ENCODE measurements around the gene CDC34.

CDC34 gene, protein sequence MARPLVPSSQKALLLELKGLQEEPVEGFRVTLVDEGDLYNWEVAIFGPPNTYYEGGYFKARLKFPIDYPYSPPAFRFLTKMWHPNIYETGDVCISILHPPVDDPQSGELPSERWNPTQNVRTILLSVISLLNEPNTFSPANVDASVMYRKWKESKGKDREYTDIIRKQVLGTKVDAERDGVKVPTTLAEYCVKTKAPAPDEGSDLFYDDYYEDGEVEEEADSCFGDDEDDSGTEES

DNA sequence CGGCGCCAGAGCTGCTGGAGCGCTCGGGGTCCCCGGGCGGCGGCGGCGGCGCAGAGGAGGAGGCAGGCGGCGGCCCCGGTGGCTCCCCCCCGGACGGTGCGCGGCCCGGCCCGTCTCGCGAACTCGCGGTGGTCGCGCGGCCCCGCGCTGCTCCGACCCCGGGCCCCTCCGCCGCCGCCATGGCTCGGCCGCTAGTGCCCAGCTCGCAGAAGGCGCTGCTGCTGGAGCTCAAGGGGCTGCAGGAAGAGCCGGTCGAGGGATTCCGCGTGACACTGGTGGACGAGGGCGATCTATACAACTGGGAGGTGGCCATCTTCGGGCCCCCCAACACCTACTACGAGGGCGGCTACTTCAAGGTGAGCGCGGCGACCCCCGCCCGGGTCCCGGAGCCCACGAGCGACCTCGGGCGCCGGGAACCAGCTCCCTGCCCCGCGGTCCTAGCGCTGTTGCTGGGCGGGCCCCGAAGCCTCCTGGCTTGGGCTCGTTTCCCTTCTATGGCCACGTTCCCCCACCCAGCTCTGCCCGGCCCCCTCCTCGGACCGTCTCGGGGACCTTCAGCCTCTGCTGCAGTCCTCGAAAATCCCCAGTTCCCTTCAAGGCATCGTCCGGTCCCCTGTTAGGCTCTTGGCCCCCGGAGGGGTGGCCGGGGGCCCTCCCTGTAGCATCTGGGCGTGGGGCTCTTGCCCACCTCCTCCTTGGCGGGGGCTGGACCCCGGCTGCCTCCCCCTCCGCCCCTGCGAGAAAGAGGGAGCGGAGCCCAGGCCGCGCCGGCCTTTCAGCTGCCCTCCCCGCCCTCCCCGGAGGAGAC lies at the start of gene CDC34:
CDC34 (plus strand) TSS at position 8 of the 808 bp plus-strand sequence; CDS start at position 180, 172 bp downstream.
- no peaks in the 10 kb centered on the region for H3K9me3 Mint-ChIP-seq
- H3K4me3 Mint-ChIP-seq, result peak within 1 kb of the TSS; percentile 87
- ATAC-seq (peak; percentile 15), DNase-seq (no peak)
- H3K27me3 Mint-ChIP-seq, result peaks cover 3% of the 10 kb centered on the region
- peaks cover 24% of the 10 kb centered on the region for H3K4me1 Mint-ChIP-seq
- H3K36me3 Mint-ChIP-seq (ENCODE audit: low read depth), result no peaks in the 10 kb centered on the region
- H3K27ac Mint-ChIP-seq, result peak within 1 kb of the TSS; percentile 86

DNA sequence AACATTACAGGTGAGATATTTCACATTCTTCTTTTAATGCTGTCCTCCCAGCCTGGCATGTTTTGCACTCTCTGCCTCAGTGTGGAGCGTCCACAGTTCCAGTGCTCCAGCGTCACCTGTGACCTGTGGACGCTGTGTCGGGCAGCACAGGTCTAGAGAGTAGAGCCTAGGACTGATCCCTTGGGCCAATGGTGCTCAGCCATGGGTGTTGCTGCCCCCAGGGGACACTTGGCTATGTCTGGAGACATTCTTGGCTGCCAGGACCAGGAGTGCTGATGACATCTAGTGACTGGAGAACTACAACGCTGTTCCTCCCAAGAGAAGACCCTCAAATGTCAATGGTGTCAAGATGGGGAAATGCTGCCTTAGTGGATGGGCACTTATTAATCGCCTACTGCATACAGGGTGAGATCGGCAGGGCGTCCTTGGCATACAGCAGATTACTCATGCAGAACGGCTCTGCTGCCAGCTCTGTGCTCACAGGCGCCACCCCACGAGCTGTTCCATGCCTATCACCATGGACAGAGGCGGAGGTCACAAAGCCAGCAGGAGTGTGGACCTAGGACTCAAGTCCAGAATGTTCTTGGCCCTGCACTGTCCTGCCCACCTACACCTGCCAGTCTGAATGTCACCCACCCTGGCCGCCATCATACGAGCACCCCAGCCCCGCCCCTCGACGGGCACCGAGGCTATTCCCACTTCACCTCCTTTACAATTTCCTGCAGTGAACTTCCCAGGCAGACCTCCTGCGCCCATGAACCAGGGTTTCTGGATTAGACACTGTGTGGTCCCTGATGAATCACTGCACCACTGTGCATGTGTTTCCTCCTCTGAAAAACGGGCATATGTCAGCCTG lies 49.1 kb upstream of the CDC34 start:
- DNase-seq, result no peak
- Mint-ChIP-seq H3K27ac (peak overlapping the region; percentile 59), H3K36me3 (ENCODE audit: low read depth) (peaks cover 13% of the 10 kb centered on the region), H3K4me3 (no peak overlapping the region), H3K4me1 (peaks cover 16% of the 10 kb centered on the region), H3K9me3 (peaks cover 23% of the 10 kb centered on the region), H3K27me3 (peaks cover 38% of the 10 kb centered on the region)
- ATAC-seq, result no peak

- Mint-ChIP-seq H3K4me1 (peaks cover 19% of the 10 kb centered on the region), H3K9me3 (peaks cover 23% of the 10 kb centered on the region), H3K36me3 (ENCODE audit: low read depth) (peaks cover 13% of the 10 kb centered on the region), H3K4me3 (no peak overlapping the region), H3K27ac (peak overlapping the region; percentile 50), H3K27me3 (peaks cover 36% of the 10 kb centered on the region)
- no peak for DNase-seq
- no peak for ATAC-seq
Observed at GRCh38 chr19:483332-484072, 48.1 kb upstream of the CDC34 start.

DNA sequence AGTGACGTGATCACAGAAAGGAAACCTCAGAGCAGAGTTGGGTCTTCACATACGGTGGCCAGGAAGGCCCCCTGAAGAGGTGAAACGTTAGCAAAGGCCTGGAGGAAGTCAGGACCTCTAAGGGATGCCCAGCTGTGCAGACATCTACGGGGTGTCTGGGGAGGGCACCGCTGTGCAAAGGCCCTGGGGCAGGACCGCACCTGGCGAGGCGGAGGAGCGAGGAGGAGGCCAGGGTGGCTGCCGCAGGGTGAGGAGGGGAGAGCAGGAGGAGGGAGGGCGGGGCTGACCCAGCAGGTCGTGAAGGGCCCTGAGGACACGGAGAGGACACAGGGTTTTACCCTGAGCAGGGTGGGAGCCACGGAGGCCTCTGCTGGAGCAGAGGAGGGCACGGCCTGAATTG lies 47.1 kb upstream of the CDC34 start:
- peaks cover 36% of the 10 kb centered on the region for H3K27me3 Mint-ChIP-seq
- no peak for ATAC-seq
- no peak overlapping the region for H3K4me3 Mint-ChIP-seq
- peaks cover 23% of the 10 kb centered on the region for H3K9me3 Mint-ChIP-seq
- H3K27ac Mint-ChIP-seq, result no peak overlapping the region
- no peak for DNase-seq
- peaks cover 19% of the 10 kb centered on the region for H3K4me1 Mint-ChIP-seq
- H3K36me3 Mint-ChIP-seq (ENCODE audit: low read depth), result peaks cover 13% of the 10 kb centered on the region

GRCh38 chr19:485077-485476 lies 46.5 kb upstream of the CDC34 start:
- Mint-ChIP-seq H3K9me3 (peaks cover 18% of the 10 kb centered on the region), H3K27me3 (peaks cover 35% of the 10 kb centered on the region), H3K36me3 (ENCODE audit: low read depth) (peaks cover 10% of the 10 kb centered on the region), H3K4me3 (no peak overlapping the region), H3K27ac (no peak overlapping the region), H3K4me1 (peaks cover 16% of the 10 kb centered on the region)
- DNase-seq (no peak), ATAC-seq (no peak)

DNA sequence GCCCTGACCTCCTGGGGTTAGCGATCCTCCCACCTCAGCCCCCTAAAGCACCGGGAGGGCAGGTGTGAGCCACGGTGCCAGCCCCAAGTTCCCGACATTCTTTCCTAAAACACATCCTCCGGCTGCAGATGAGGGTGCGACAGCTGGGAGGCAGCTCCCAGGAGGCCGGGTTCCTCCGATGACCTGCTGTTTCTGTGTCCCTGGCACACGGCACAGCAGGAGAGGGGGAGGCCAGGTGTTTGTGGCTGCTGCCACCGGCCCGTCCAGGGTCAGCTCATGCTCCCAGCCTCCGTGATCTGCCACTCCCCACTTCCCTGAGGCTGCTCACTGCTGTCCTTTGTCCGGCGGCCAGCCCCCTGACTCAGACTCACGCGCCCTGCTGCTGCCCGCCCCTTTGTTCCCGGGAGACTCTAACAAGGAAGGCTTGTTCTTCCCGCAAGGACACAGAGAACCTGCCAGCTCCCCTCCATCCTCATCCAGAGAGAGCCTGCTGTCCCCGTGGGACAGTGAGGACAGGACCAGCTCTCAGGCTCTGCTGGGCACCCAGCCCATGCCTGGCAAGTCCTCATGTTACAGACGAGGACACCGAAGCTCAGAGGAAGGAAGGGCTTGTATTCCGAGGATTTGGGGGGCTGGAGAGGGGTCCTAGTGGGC lies 45.9 kb upstream of the CDC34 start:
- Mint-ChIP-seq H3K36me3 (ENCODE audit: low read depth) (peaks cover 5% of the 10 kb centered on the region), H3K9me3 (peaks cover 12% of the 10 kb centered on the region), H3K4me1 (peaks cover 13% of the 10 kb centered on the region), H3K27me3 (peaks cover 29% of the 10 kb centered on the region), H3K27ac (no peak overlapping the region), H3K4me3 (no peak overlapping the region)
- no peak for ATAC-seq
- no peak for DNase-seq

- Mint-ChIP-seq H3K4me3 (peak overlapping the region; percentile 80), H3K9me3 (no peaks in the 10 kb centered on the region), H3K27ac (peak overlapping the region; percentile 87), H3K4me1 (peaks cover 9% of the 10 kb centered on the region), H3K36me3 (ENCODE audit: low read depth) (no peaks in the 10 kb centered on the region), H3K27me3 (peaks cover 21% of the 10 kb centered on the region)
- DNase-seq, result peak; percentile 96
- ATAC-seq, result peak; percentile 86
Observed at GRCh38 chr19:488505-489417, 42.8 kb upstream of the CDC34 start.

GRCh38 chr19:489418-490196 lies 42.0 kb upstream of the CDC34 start:
- Mint-ChIP-seq H3K27me3 (peaks cover 16% of the 10 kb centered on the region), H3K4me3 (peak overlapping the region; percentile 68)
- ATAC-seq, result no peak

DNA sequence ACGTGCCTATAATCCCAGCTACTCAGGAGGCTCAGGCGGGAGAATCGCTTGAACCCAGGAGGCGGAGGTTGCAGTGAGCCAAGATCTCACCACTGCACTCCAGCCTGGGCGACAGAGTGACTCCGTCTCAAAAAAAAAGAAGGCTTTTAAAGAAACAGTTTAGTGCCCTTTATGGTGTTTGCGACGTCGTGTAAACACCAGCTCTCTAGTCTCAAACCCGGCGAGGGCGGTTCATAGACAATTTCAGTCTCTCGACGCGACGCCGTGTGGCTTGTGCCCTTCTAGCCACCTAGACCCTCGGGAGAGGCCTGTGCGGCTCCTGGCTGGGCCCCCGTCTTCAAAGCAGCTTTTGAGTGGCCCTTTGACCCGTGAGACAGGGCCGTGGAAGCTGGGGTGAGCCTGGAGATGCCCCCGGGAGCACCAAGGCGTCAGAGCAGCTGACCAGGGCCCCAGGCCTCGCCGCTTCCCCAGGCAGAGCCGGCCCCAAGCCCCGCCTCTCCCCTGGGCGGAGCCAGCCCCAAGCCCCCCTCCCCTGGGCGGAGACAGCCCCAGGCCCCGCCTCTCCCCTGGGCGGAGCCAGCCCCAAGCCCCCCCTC lies 40.3 kb upstream of the CDC34 start:
- no peak for DNase-seq
- Mint-ChIP-seq H3K36me3 (ENCODE audit: low read depth) (no peaks in the 10 kb centered on the region), H3K27me3 (peaks cover 12% of the 10 kb centered on the region), H3K4me1 (peaks cover 12% of the 10 kb centered on the region), H3K4me3 (no peak overlapping the region), H3K27ac (no peak overlapping the region), H3K9me3 (no peaks in the 10 kb centered on the region)
- no peak for ATAC-seq

More at GRCh38 chr19:489418-490196, 42.0 kb upstream of the CDC34 start:
- no peaks in the 10 kb centered on the region for H3K9me3 Mint-ChIP-seq
- DNase-seq, result no peak
- peaks cover 9% of the 10 kb centered on the region for H3K4me1 Mint-ChIP-seq
- no peak overlapping the region for H3K27ac Mint-ChIP-seq
- no peaks in the 10 kb centered on the region for H3K36me3 Mint-ChIP-seq (ENCODE audit: low read depth)

DNA sequence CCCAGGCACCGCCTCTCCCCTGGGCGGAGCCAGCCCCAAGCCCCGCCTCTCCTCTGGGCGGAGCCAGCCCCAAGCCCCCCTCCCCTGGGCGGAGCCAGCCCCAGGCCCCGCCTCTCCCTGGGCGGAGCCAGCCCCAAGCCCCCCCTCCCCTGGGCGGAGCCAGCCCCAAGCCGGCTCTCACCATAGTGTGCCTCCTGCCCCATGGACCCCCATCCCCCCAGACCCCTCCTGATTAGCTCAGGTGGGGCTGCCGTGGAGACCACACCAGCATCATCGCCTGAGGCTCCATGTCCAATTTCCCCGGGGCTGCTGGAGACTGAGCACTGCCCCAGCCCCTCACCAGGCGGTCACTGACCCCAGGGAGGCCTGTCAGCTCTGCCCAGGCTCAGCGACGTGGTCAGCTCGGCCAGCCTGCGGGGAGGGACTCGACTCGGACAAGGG lies 39.4 kb upstream of the CDC34 start:
- ATAC-seq, result no peak

GRCh38 chr19:493391-494170 lies 38.0 kb upstream of the CDC34 start:
- Mint-ChIP-seq H3K27ac (no peak overlapping the region), H3K4me3 (no peak overlapping the region), H3K36me3 (ENCODE audit: low read depth) (no peaks in the 10 kb centered on the region), H3K4me1 (peaks cover 9% of the 10 kb centered on the region), H3K9me3 (no peaks in the 10 kb centered on the region), H3K27me3 (peaks cover 17% of the 10 kb centered on the region)
- ATAC-seq (no peak), DNase-seq (no peak)

More for the DNA sequence above, 39.4 kb upstream of the CDC34 start:
- no peak overlapping the region for H3K27ac Mint-ChIP-seq
- peaks cover 12% of the 10 kb centered on the region for H3K4me1 Mint-ChIP-seq
- H3K4me3 Mint-ChIP-seq, result no peak overlapping the region
- peaks cover 11% of the 10 kb centered on the region for H3K27me3 Mint-ChIP-seq
- H3K36me3 Mint-ChIP-seq (ENCODE audit: low read depth), result no peaks in the 10 kb centered on the region
- H3K9me3 Mint-ChIP-seq, result no peaks in the 10 kb centered on the region
- DNase-seq, result no peak
